Measurements from ENCODE around the gene EGFL8. TPM values are rescaled to one million over a fixed set of nuclear protein-coding genes. Genes with fewer than 3 reads are reported as not detected.

EGFL8 gene
- total and polyA plus RNA-seq, 2 donors (not counting 3 experiments of a cell fraction or from before 2014, with no cell fraction given) = 9.0 to 12.6 TPM

DNA sequence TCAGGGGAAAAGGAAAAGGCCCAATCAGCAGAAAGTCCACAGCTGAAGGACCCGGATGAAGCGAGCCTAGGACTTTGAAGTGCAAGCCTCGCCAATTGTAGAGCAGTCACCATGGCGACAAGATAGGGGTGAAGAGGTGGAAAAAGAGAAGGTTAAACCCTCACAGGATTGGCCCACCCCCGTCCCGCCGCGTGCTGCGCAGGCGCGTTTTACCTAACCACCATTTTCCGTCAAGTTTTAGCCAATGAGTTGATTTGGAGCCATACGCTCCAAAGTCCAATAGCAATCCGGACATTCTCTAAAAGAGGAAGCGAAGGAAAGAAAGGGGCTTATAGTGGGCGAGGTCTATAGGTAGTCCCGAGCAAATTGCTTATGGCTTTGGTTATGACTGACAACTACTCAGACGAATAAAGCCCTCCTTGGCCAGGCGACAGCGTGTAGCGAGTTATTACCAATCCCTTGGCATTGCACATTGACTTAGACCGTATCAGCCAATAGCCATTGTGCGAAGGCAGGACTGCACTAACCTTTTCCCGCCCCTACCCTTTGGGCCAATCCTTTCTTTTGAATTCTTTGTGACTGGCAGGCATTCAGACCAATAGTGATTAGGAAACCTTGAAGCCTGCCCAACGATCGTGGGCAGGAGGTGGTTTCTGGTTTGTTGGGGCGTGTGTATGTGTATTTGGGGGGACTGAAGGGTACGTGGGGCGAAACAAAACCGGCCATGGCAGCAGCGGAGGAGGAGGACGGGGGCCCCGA, 13.6 kb downstream of the EGFL8 start, which contains the start of gene RNF5:
Gene RNF5 (plus strand): TSS at position 618 of the 759 bp plus-strand sequence. CDS start 107 bp downstream, at position 725.
- Histone ChIP-seq H3K79me2 (ENCODE audit: control insufficient read depth, insufficient read depth, low read length) (peaks cover 21% of the 10 kb centered on the region), H3K36me3 (ENCODE audit: control insufficient read depth in 2 of 2, extremely low read depth in 1 of 2, insufficient read depth in 2 of 2, low read length in 2 of 2) (peaks cover 3 to 17% of the 10 kb centered on the region in 2 experiments), H4K20me1 (replicated peaks; ENCODE audit: control insufficient read depth, extremely low read depth, insufficient read depth, low read length) (no peaks in the 10 kb centered on the region), H3K4me3 (replicated peaks in 1 of 3; ENCODE audit: insufficient read depth in 1 of 3, low read depth in 1 of 3, low read length in 3 of 3) (peak within 1 kb of the TSS; percentile 56 to 67 (median 66)), H3K9ac (replicated peaks; ENCODE audit: extremely low read depth, insufficient read depth, low read length) (peak within 1 kb of the TSS; percentile 86), H2AFZ (ENCODE audit: low read depth, low read length) (peak within 1 kb of the TSS; percentile 56), H3K4me2 (ENCODE audit: insufficient read depth, low read length) (peak within 1 kb of the TSS; percentile 83), H3K4me1 (ENCODE audit: control insufficient read depth, extremely low read depth, insufficient read depth, low read length) (peaks cover 30% of the 10 kb centered on the region), H3K27me3 (ENCODE audit: control insufficient read depth in 2 of 2, insufficient read depth in 2 of 2, low read length in 2 of 2) (no peaks in the 10 kb centered on the region), H3K9me1 (replicated peaks; ENCODE audit: control insufficient read depth, extremely low read depth, insufficient read depth, low read length) (no peaks in the 10 kb centered on the region), H3K9me3 (replicated peaks; ENCODE audit: control insufficient read depth, insufficient read depth, low read length) (no peaks in the 10 kb centered on the region), H3K27ac (ENCODE audit: insufficient read depth, low read depth, low read length) (peak within 1 kb of the TSS; percentile 83)
- ChIA-PET CTCF (interaction anchor here (0.7 to 2.9 kb wide), 6 partner anchors 10 to 48 kb away, joined by 3 to 15 read pairs (median 4); partner anchors contain the start of genes FKBPL, GPSM3 and PBX2), POLR2A (interaction anchor here (1.2 to 1.7 kb wide), 3 partner anchors 12 to 19 kb away, joined by 4 to 9 read pairs (median 5); partner anchors contain the start of gene PBX2)
- peak; percentile 100 for DNase-seq (ENCODE audit: low read depth, low spot score)
- no TSS peak for BruUV-seq (replicated peaks)
- peak; percentile 100 for FAIRE-seq
- intact Hi-C loops (cut with micrococcal nuclease) (loop anchor here (1.0 to 5.0 kb wide), 4 partner anchors 12 to 794 kb away; partner anchors contain the start of genes NELFE, PBX2 and SKIC2), dilution Hi-C loops (cut with MboI; ENCODE audit: extremely low pct_ligation_motif_present, low sequenced_read_pairs) (no loop called here)
- TF ChIP-seq GATA2 (IDR thresholded peaks at IDR 0.05; ENCODE audit: insufficient read depth, insufficient read length, low read depth, low read length) (no peak), POLR2AphosphoS5 (IDR thresholded peaks at IDR 0.05; ENCODE audit: insufficient read depth, low read depth, low read length) (peak; percentile 19)

DNA sequence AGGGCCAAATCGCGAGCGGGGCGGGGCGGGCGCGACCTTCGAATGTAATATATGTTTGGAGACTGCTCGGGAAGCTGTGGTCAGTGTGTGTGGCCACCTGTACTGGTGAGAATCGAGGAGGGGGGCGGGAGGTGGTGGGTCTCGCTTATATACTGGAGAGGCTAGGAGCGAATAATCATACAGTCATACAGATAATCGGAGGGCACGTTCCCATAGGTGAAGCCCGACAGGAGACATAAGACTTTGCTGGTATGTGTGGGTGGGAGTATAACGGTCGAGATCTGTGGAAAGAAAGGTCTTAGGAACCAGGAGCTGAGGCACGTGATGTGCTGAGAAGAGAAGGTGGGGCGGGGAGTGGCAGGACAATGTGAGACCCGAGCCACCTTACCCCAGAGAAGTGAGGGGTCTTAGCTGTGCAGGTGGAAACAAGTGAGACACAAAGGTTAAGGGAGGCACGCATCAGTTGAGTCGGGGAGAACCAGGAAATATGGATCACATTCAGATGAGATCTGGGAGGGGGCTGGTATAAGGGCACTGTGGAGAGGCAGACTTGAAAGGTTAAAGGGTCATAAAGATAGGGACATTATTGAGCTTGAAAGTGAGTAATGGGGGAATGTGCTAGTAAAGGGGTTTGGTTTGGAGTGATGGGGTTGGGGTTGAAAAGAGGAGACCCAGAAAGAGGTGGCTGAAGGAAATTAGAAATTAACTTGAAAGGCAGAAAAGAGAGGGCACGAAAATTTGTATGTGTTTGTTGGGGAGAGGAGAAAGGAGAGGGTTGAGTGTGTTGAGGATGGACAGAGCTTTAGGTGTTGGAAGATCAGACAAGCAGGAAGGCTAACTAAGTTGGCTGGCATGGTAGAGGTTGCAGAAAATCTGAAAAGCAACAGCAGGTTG, 14.4 kb downstream of the EGFL8 start:
- intact Hi-C loops (cut with micrococcal nuclease) = loop anchor here (1.0 to 5.0 kb wide), 4 partner anchors 12 to 794 kb away; partner anchors contain the start of genes NELFE, PBX2 and SKIC2

More for the DNA sequence above, 14.4 kb downstream of the EGFL8 start:
- Histone ChIP-seq H2AFZ (ENCODE audit: low read depth, low read length) (peak overlapping the region; percentile 10), H3K4me1 (ENCODE audit: control insufficient read depth, extremely low read depth, insufficient read depth, low read length) (peaks cover 30% of the 10 kb centered on the region), H3K36me3 (ENCODE audit: control insufficient read depth in 2 of 2, extremely low read depth in 1 of 2, insufficient read depth in 2 of 2, low read length in 2 of 2) (peaks cover 3 to 18% of the 10 kb centered on the region in 2 experiments), H3K9ac (replicated peaks; ENCODE audit: extremely low read depth, insufficient read depth, low read length) (peak overlapping the region; percentile 59), H3K79me2 (ENCODE audit: control insufficient read depth, insufficient read depth, low read length) (peaks cover 21% of the 10 kb centered on the region), H3K9me1 (replicated peaks; ENCODE audit: control insufficient read depth, extremely low read depth, insufficient read depth, low read length) (no peaks in the 10 kb centered on the region), H3K4me2 (ENCODE audit: insufficient read depth, low read length) (peak overlapping the region; percentile 71), H3K4me3 (replicated peaks in 1 of 3; ENCODE audit: insufficient read depth in 1 of 3, low read depth in 1 of 3, low read length in 3 of 3) (peak overlapping the region; percentile 56 to 67 (median 66)), H3K9me3 (replicated peaks; ENCODE audit: control insufficient read depth, insufficient read depth, low read length) (no peaks in the 10 kb centered on the region), H3K27me3 (ENCODE audit: control insufficient read depth in 2 of 2, insufficient read depth in 2 of 2, low read length in 2 of 2) (no peaks in the 10 kb centered on the region), H3K27ac (ENCODE audit: insufficient read depth, low read depth, low read length) (peak overlapping the region; percentile 23), H4K20me1 (replicated peaks; ENCODE audit: control insufficient read depth, extremely low read depth, insufficient read depth, low read length) (no peaks in the 10 kb centered on the region)
- BruUV-seq (replicated peaks) = no TSS peak
- ChIA-PET POLR2A (interaction anchor here (0.7 kb wide), 1 partner anchor 19 kb away, joined by 3 read pairs; no protein-coding TSS in a partner anchor), CTCF (interaction anchor here (1.1 to 2.9 kb wide), 4 partner anchors 9 to 17 kb away, joined by 3 to 15 read pairs (median 6); partner anchors contain the start of gene GPSM3)
- dilution Hi-C loops (cut with MboI; ENCODE audit: extremely low pct_ligation_motif_present, low sequenced_read_pairs) = no loop called here
- FAIRE-seq (no peak), DNase-seq (ENCODE audit: low read depth, low spot score) (peak; percentile 57)
- TF ChIP-seq POLR2A (IDR thresholded peaks at IDR 0.05; ENCODE audit: low read depth, low read length) = no peak
- no peak for TF ChIP-seq EZH2 (IDR thresholded peaks at IDR 0.05; ENCODE audit: borderline replicate concordance, low read depth, low read length, severe bottlenecking)
- TF ChIP-seq, protein P1, sequence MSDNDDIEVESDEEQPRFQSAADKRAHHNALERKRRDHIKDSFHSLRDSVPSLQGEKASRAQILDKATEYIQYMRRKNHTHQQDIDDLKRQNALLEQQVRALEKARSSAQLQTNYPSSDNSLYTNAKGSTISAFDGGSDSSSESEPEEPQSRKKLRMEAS (IDR thresholded peaks at IDR 0.05; ENCODE audit: insufficient read depth, insufficient read length) = no peak
- no peak for TF ChIP-seq MYC (IDR thresholded peaks at IDR 0.05; ENCODE audit: low read depth, low read length)
- TF ChIP-seq, protein P2, sequence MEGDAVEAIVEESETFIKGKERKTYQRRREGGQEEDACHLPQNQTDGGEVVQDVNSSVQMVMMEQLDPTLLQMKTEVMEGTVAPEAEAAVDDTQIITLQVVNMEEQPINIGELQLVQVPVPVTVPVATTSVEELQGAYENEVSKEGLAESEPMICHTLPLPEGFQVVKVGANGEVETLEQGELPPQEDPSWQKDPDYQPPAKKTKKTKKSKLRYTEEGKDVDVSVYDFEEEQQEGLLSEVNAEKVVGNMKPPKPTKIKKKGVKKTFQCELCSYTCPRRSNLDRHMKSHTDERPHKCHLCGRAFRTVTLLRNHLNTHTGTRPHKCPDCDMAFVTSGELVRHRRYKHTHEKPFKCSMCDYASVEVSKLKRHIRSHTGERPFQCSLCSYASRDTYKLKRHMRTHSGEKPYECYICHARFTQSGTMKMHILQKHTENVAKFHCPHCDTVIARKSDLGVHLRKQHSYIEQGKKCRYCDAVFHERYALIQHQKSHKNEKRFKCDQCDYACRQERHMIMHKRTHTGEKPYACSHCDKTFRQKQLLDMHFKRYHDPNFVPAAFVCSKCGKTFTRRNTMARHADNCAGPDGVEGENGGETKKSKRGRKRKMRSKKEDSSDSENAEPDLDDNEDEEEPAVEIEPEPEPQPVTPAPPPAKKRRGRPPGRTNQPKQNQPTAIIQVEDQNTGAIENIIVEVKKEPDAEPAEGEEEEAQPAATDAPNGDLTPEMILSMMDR (IDR thresholded peaks at IDR 0.05; ENCODE audit: extremely low read depth in 1 of 2, insufficient read depth in 1 of 2, low read depth in 1 of 2, low read length in 2 of 2) = no peak
- no peak for TF ChIP-seq FOS (IDR thresholded peaks at IDR 0.05; ENCODE audit: borderline replicate concordance, insufficient read depth, low read length)
- no peak for TF ChIP-seq POLR2AphosphoS5 (IDR thresholded peaks at IDR 0.05; ENCODE audit: insufficient read depth, low read depth, low read length)
- no peak for TF ChIP-seq JUN (IDR thresholded peaks at IDR 0.05; ENCODE audit: borderline replicate concordance, insufficient read depth, insufficient read length, low read depth)
- no peak for TF ChIP-seq GATA2 (IDR thresholded peaks at IDR 0.05; ENCODE audit: insufficient read depth, insufficient read length, low read depth, low read length)

Data from endothelial cell of umbilical vein (primary cell).